NCI-H2227 treated with DMSO at 0.1 percent for 48 hours (cell line): ENCODE results near the gene GRIK1.
"Not testable (repeated sequence)": the region's sequence is repeated elsewhere in the genome, so short reads cannot be mapped to it uniquely, and the experiment has no call there.

Experiments used
- DNase-seq: peaks from one replicate; lab custom pipeline; 2025; lab: John Stamatoyannopoulos, UW

GRIK1 gene

DNA sequence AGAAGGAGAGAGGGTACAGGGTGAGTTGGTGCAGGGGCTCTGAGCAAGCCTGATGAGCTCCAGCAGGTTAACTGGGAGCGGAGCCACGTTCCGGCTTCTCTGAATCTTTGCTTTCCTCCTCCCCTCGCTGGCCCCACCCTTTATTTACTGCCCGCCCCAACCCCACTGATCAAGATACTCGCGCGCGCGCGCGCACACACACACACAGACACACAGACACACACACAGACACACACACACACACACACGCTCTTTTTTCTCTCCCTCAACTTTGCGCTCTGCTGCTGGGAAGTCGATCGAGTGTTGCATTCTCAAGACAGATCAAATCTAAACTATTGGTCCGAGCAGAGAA is at the start of gene GRIK1:
TSS of gene GRIK1 (minus strand) at position 73 of the 352 bp plus-strand sequence.
- peak; percentile 3 for DNase-seq

DNA sequence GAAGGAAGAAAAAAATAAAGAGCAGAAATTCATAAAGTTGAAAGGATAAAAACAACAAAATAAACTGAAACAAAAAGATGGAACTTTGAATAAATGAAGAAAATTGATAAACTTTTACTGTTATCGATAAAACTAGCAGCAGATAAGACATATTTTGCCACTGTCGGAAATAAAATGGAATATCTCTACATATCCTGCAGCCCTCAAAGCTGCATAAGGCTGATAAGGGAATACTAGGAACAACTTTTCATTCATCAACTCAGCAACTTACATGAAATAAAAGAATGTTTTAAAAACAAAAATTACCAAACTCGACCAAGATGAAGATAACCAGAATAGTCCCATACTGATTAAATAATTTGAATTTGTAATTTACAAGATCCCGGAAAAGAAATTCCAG is 48.0 kb upstream of the GRIK1 start:
- DNase-seq = no peak

DNA sequence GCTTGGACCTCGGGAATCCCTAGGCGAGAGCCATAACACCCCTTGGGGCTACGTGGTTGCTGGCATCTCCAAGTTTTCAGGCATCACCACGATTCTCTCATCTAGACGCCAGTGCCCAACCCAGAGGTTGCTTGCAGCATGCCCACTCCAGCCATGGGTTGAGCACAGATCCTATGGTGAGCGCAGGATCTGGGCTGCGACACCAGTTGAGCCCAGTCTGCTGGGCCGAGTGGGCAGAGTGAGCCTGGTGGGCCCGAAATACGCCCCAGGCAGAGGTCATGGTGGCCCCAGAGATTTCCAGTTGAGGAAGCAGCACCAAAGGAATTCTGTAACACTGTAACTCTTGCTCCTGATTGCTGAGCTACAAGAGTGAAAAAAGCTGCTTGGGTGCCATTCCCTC is 46.1 kb upstream of the GRIK1 start:
- no peak for DNase-seq

DNA sequence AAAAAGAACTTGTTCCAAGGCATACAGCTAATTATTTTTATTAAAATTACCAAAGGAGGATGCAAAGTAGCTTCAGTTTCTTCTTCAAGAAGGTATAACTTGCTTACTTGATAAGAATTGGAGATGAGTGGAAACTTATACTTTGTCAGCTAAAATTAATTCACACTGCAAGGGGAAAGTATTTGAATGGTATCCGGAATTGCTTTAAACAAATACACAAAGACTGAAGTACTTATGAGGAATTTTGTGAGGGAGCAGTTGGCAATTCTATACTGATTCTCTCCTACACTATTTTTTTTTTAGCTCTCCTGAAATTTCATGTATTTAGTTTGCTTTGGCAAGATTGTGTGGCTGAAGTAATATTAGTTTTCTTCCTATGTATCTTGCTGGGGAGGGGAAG is 39.2 kb upstream of the GRIK1 start:
- no peak for DNase-seq

DNA sequence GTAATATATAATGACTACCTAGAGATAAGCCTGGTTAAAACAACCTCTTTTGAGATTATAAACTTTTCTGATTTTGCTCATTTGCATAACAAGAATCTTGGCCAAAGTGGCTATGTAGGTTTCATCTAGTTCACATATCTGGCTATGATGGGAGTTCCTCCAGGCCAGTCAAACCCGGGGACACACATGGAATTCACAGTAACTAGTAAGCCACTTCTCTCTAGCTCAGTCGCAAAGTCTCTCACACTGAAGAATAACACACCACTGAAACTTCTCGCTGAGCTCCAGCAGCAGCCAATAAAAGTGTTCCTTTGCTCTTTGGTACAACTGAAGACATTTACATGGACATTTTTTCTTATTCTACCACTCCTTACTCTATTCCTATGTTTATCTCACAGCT is 36.0 kb upstream of the GRIK1 start:
- no peak for DNase-seq

DNA sequence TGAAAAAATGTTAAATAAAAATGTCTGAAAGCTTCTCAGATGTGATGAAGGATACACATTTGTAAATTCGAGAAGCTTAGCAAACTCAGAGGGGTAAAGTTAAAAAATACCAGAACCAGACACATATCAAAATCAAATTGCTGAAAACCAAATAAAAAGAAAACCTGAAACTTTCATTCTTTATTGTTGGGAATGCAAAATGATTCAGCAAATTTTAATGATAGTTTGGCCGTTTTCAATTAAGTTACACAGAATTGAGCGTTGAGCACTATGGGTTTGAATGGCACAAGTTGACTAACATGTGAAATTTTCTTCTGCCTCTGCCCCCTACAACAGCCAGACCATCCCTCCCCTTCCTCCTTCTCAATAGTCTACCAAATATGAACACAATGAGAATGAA is 33.5 kb upstream of the GRIK1 start:
- DNase-seq = no peak

DNA sequence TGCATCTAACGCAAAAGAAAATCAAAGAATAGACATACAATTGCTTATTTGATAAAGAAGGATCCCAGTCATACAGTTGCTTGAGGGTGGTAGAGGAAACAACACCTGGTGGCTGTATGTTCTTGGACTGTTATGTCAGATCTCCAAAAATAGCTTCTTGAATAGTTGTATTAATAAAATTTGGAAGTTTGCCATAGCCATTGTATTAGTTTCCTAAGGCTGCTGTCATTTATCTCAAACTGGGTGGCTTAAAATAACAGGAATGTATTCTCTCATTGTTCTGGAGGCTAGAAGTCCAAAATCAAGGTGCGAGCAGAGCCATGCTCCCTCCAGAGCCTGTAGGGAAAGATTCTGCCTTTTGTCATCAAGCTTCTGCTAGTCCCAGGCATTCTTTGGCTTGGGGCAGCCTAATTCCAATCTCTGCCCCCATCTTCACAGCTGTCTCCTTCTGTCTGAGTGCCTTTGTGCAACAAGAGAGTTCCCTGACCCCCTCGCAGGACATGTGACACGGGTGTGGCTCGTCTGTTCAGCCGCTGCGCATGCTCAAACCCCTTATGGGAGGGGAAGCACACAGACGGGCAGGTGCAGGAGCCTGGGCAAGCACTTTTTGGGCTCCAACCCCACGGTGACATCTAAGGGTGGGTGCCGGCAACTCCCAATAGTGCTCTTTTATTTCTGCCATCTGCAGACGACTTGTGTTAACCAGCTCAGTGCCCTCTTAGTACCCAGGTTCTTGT is 21.7 kb upstream of the GRIK1 start:
- no peak for DNase-seq

DNA sequence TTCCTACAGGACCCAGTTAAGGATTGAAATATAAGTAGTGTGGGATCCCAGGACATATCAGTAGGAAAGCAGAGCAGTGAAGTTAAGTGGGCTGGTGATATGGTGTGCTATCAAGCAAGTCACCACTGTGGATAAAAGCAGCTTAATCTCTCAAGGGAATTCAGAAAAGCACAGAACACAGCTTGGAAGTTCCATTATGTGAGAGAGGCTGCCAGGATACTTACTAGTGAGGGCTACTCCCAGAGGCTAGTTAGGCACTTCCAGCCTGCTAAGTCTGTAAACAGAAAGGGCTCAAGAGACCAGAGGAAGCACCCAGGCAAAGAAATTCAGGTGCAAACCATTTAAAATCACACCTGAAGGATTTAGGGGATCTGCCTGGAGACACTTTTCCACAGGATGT is 18.8 kb upstream of the GRIK1 start:
- DNase-seq = no peak

DNA sequence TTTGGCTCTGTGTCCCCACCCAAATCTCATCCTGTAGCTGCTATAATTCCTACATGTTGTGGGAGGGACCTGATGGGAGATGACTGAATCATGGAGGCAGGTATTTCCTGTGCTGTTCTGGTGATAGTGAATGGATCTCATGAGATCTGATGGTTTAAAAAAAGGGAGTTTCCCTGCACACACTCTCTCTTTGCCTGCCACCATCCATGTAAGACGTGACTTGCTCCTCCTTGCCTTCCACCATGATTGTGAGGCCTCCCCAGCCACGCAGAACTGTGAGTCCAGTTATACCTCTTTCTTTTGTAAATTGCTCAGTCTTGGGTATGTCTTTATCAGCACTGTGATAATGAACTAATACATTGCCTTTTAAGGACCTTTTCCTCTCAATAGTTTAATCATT is 18.2 kb upstream of the GRIK1 start:
- DNase-seq = not testable (repeated sequence)

DNA sequence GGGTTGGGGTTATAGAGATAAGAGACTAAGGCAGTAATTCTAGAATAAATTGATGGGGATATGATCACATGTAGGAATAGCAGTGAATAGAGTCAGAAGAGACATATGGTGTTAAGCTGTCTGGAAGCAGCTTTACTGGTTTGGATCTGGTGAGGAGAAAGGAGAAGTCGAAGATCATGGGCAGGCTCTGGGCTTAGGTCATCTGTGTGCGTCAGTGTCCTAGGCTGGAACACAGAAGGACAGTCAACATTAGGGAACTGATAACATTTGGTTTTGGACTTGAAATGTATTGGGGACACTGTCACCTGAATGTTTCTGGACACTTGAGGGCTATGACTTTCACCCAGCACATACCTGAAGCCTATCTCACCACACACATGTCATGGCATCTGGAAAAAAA is 13.9 kb upstream of the GRIK1 start:
- no peak for DNase-seq

DNA sequence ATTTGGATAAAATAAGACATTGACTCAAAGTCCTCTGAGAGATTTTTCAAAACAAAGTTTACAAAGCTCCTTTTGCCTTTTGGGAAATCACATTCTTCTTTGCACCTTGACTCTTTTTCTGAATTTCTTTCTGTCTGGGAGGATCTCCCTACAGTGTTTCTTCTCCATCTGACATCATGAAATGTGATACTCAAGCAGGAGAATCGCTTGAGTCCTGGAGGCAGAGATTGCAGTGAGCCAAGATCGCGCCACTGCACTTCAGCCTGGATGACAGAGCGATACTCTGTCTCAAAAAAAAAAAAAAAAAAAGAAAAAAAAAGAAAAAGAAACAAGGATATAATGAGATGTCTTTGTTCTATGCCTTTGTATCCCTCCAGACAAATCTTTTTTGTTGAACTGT is 13.3 kb upstream of the GRIK1 start:
- no peak for DNase-seq

DNA sequence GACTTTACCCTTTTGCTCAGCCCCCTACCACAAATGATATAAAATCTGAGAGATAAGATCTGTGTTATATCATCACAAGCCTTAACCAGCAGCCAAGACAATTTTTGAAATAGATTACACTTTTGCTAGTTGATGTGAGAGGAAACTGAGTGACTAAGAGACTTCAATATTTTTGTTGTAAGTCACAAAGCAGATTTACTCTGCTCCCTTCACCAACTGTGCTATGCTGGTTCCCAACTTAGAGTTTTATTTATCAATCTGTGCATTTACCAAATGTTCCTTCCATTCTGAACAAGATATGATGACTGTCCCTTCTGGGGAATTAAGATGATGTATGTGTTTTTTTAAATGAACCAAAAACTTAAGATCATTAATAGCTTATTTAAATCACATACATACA is 12.1 kb upstream of the GRIK1 start:
- no peak for DNase-seq

DNA sequence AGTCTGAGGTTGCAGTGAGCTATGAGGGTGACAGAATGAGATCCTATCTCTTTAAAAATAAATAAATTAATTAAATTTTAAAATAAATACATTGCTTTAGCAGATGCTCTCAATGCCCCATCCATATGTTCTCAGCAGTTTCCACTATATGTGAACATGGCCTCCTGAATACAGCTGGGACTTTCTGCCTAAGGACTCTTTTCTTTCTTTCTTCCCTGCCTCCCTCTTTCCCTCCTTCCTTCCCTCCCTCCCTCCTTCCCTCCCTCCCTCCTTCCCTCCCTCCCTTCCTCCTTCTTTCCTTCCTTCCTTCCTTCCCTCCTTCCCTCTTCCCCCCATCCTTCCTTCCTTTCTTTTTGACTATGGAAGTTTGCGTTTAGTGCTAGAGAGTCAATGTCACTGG is 10.2 kb upstream of the GRIK1 start:
- no peak for DNase-seq

DNA sequence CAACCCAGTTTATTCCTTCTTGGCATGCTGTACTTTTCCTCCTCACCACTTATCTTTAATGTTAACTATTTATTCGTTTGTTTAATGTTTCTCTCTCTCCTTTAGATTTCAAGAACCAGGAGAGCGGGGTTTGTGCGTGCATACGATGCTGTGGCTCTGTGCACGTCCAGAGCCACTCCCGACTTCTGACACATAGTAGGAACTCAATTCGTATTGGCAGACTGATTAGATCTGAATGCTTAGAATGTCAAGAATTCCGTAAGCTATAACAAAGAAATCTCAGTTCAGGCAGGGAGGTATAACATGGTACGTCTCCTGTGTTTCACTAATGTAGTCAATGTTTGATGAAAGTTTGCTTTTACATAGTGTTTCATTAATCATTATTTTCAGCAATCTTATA is 7.3 kb upstream of the GRIK1 start:
- no peak for DNase-seq

DNA sequence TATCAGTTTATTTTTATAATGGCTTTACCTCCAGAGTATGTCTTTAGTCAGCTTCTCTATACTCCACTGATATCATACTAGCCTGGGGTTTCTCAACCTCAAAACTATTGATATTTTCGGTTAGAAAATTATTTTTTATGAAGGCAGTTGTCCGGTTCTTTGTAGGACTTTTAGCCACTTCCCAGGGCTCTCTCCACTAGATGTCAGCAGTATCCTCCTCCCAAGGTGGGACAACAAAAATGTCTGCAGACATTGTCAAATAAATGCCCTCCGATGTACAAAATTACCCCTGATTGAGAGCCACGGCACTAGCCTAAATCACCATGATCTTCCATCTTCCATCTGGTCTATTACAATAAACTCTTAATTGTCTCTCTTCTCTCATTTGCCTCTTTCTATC is 4.1 kb upstream of the GRIK1 start:
- no peak for DNase-seq

DNA sequence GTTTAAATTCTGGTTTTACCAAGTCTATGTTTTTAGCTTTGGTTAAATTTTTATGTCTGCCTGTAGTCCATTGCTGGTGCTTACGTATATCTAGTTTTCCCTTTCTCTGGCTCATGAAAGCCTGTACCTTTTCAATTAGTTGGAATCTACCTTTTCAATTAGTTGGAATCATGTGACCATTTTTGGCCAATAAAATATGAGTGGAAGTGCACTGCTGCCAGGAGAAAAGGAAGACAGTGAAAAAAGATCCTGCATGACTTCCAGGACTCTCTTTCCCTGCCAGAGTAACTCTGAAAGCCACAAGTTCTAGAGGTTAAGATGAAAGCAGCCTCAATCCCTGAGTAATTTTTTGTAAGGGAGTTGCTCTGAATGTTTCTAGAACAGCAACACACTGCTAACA is 2.2 kb upstream of the GRIK1 start:
- DNase-seq = no peak

DNA sequence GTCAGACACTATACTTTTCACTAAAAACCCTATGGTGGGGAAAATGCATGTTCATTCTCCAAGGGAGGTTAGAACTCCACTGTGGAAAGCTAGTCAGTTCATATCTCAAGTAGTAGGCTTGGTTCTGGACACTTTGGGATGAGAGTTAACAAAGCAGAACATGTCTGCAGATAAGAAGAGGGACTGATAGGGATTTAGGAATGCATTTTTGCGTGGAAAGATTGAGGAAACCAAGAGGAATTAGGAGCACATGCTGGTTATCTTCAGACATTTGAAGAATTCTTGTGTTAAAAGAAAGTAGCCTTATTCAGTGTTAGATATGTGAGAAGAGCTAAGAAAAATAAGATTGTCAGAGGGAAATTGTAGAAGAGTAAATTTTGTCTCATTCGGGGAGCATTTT is 1.2 kb upstream of the GRIK1 start:
- DNase-seq = no peak

DNA sequence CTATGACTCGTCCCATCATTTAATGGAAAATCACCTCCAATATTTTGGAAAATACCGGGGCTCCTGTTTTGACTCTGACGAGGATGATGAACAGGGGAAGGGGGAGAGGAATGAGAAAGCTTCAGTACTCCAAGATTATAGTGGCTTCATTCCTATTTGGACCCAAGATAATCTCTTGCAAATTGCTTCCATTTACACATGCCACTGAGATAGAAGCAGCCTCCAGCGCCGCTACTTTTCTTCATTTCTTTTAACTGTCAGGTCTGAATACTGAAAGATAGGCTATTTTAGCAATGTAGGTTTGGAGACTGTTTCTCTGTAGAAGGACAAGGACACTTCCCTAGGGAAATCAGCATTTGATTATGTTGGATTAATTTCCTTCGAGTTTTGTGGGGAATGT is 565 bp upstream of the GRIK1 start:
- DNase-seq = no peak

DNA sequence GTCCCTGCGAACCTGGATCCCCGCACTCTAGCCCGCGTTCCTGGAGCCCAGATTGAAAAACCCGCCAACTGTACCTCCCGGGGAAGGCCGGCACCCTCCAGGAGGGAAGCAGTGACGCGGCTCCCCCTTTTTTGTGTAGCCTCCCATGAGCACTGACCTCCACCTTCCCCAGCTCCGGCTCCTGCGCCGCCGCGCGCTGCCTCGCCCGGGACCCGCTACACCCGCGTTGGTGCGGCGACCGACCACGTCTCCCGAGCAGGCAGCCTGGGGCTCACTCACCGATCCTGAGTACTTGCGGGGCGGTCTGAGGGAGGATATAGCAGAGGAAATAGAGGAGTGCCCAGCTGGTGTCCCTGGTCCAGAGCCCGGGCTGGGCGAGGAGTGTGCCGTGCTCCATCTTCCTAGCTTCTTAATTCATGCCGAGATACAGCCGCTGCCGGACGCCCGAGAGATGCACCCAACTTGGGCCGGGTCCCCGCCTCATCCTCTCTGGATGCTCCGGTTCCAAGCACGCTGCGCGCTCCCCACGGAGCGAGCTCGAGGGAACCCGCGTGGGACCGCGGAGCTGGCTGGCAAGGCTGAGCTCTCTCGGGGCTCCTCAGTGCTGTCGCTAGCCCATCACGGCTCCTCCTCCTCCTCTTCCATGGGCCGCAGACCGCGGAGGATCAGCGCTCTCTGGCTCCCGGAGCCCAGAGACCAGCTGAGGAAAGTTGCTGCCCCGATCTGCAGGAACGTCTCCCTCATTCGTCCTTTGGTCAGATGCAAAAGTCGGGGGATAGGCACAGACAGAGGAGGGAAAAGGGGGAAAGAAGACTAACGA is 482 bp downstream of the GRIK1 start:
- DNase-seq = no peak

DNA sequence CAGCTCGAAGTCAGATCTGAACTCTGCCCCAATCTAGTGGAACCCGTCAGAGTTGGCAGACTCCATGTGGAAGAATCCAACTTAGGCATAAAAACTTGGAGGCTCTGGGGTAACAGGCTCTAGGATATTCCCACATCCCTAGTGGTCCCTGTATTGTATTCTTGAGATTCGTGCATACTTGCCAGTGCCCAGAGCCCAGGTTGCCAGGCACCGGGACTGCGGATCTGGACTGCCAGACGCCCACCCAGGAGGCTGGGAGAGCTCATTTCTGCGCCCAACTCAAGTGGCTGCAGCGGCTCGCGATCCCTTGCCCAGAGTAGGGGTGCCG is 1.1 kb downstream of the GRIK1 start:
- DNase-seq = no peak

DNA sequence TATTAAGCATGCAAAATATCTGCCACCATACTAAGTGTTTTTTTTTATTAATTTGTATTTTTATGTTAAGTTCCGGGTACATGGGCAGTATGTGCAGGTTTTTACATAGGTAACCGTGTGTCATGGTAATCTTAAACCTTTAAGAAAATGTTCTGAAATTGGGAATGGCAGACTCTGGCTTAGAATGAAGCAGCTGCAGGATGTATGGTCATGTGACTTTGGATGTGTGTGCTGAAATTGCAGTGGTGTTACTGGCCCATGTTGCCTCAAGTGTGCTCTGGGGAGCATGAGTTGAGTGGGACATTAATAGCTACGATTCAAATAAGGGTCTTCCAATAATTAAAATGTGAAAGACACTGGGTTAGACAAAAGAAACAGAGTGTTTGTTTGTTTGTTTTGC is 6.7 kb downstream of the GRIK1 start:
- DNase-seq = no peak

DNA sequence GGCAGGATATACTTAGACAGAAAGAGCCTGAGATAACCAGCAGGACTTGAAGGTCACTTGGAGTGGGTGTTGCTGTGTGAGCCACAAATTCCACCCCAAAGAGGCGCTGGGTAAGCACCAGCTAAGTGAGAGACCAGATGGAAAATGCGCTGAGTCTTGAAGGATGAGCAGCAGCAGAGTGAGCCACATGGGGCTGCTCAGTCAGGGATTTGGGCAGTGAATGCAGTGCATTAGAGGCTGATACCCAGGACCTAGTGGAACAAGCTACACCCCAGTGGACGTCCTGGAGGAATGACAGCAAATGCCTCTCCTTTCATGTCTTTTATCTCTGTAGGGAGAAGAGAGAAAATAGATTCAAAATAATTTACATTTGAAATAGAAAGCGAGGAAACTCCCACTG is 11.3 kb downstream of the GRIK1 start:
- DNase-seq = no peak

DNA sequence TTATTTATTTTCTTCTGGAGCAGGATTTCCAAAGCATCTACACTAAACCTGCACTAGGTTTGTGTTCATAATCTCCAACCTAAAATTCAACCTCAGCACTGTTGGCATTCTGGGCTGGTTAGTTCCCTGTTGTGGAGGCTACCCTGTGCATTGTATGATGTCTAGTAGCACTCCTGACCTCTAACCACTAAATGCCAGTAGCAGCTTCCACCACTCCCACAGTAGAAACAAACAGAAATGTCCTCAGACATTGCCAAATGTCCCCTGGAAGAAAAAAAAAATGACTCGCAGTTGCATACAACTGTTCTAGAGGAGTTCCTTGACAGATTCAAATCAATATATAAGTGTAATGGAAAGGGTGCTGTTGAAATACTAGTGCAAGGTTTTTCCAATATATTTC is 18.9 kb downstream of the GRIK1 start:
- no peak for DNase-seq

DNA sequence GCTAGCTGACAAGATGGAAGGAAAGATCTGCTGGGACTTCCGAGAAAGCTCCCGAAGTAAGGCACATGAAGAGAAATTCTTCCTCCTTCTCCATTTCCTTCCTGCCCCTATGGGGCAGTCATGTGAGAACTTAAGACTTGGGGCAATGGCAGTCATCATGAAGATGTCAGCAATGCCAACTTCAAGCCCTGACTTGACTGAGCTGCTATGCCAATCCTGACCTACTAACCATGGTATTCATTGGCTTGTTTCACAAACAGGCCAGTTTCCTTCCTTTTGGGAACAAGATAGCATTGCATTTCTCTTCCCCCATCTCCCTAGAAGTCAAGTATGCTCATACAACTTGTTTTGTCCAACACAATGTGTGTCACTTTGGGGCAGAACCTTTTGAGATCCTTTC is 25.5 kb downstream of the GRIK1 start:
- DNase-seq = no peak
